Measurements from ENCODE around the gene THSD7A. TPM values are rescaled to one million over a fixed set of nuclear protein-coding genes. Genes with fewer than 3 reads are reported as not detected.

The THSD7A gene
- total and polyA plus RNA-seq, 2 of the 4 experiments (the other 2 are of a cell fraction), result 0.02 to 0.18 TPM

- H3K14ac ChIP-seq (replicated peaks; ENCODE audit: low read depth, low read length), result no peak overlapping the region
- intact Hi-C loops (cut with micrococcal nuclease), result no loop called here
- CTCF ChIA-PET, result interaction anchor here (1.2 kb wide), 1 partner anchor 16 kb away, joined by 5 read pairs; no protein-coding TSS in a partner anchor
- no peaks in the 10 kb centered on the region for H3K36me3 ChIP-seq (ENCODE audit: control insufficient read depth, insufficient read depth, low read length)
- H2BK5ac ChIP-seq (ENCODE audit: low read depth, low read length, poor library complexity, severe bottlenecking), result no peak overlapping the region
- no peak overlapping the region for H2BK120ac ChIP-seq (ENCODE audit: low read depth, low read length)
- ATAC-seq (ENCODE audit: low read depth) (no peak), DNase-seq (no peak)
- H3K9me3 ChIP-seq (ENCODE audit: control insufficient read depth, insufficient read depth, low read length), result no peaks in the 10 kb centered on the region; the same call in 1 of the 2 replicates
- no peak overlapping the region for H2BK15ac ChIP-seq (ENCODE audit: low read depth, low read length)
- no peak overlapping the region for H3K56ac ChIP-seq (ENCODE audit: extremely low read depth, insufficient read depth, low read length)
- H3K9ac ChIP-seq (ENCODE audit: low read depth, low read length), result no peak overlapping the region
- TF ChIP-seq RFX5 (IDR thresholded peaks at IDR 0.05; ENCODE audit: low read depth, low read length) (no peak), RCOR1 (IDR thresholded peaks at IDR 0.05; ENCODE audit: insufficient replicate concordance, low read length) (no peak), MAFK (IDR thresholded peaks at IDR 0.05; ENCODE audit: low read depth, low read length) (no peak), CEBPB (IDR thresholded peaks at IDR 0.05; ENCODE audit: low read depth, low read length) (no peak), USF2 (IDR thresholded peaks at IDR 0.05; ENCODE audit: low read depth, low read length) (no peak), CTCF (conservative IDR thresholded peaks at IDR 0.05; ENCODE audit: low read depth, low read length) (no peak), POLR2A (IDR thresholded peaks at IDR 0.05; ENCODE audit: low read depth, low read length) (no peak)
- H2AFZ ChIP-seq (replicated peaks; ENCODE audit: low read length, poor library complexity), result no peak overlapping the region
- H3K4me2 ChIP-seq (ENCODE audit: low read depth, low read length), result no peak overlapping the region
- dilution Hi-C loops (cut with HindIII; ENCODE audit: low sequenced_read_pairs, unreplicated experiment), result no loop called here
- no TSS peak for BruUV-seq (replicated peaks)
- no peak overlapping the region for H3K4me3 ChIP-seq (ENCODE audit: insufficient read depth, low read depth, low read length)
- no peak overlapping the region for H3K4ac ChIP-seq (ENCODE audit: low read depth, low read length)
- no peak overlapping the region for H2BK20ac ChIP-seq (ENCODE audit: low read depth, low read length)
- H4K5ac ChIP-seq (ENCODE audit: low read depth, low read length), result no peak overlapping the region
- H4K8ac ChIP-seq (ENCODE audit: low read depth in 2 of 2, low read length in 2 of 2), result no peak overlapping the region
- in situ Hi-C loops (cut with MboI; ENCODE audit: low sequenced_read_pairs), result loop anchor here (25.0 kb wide), 1 partner anchor 641 kb away; no protein-coding TSS in a partner anchor
- POLR2A ChIA-PET (ENCODE audit: unreplicated experiment), result interaction anchor here (0.6 kb wide), 1 partner anchor 15 kb away, joined by 4 read pairs; the partner anchor contains the start of gene THSD7A
- no peak overlapping the region for H3K23ac ChIP-seq (ENCODE audit: low read depth, low read length)
- H3K4me1 ChIP-seq (ENCODE audit: control insufficient read depth, insufficient read depth, low read length), result no peaks in the 10 kb centered on the region
- no peak overlapping the region for H2AK5ac ChIP-seq (ENCODE audit: low read depth, low read length)
- WGBS, 2 experiments (ENCODE audit: extremely low coverage in 2 of 2, insufficient read length in 1 of 2), result no CpG with 5 or more reads among the region's 5 CpGs
- H4K91ac ChIP-seq (ENCODE audit: insufficient read depth, low read depth, low read length), result no peak overlapping the region
- H3K9me1 ChIP-seq (ENCODE audit: insufficient read depth, low read length), result no peaks in the 10 kb centered on the region
- H3K18ac ChIP-seq (ENCODE audit: low read depth, low read length), result no peak overlapping the region
- no peak overlapping the region for H2AK9ac ChIP-seq (replicated peaks; ENCODE audit: low read depth, low read length, poor library complexity)
- no peaks in the 10 kb centered on the region for H3K27me3 ChIP-seq (ENCODE audit: control insufficient read depth, insufficient read depth, low read length)
- no peak overlapping the region for H3K27ac ChIP-seq (ENCODE audit: insufficient read depth, low read length)
- H4K20me1 ChIP-seq (ENCODE audit: insufficient read depth, low read length), result no peaks in the 10 kb centered on the region
- H3K79me1 ChIP-seq (ENCODE audit: low read depth in 1 of 2, low read length in 2 of 2), result no peaks in the 10 kb centered on the region
These were observed 14.5 kb upstream of the THSD7A start for GRCh38 chr7:11846361-11846955.

All from IMR-90 (cell line).